Fibroblast of the aortic adventitia (primary cell): ENCODE measurements around the gene RABGAP1L. TPM values are rescaled to one million over a fixed set of nuclear protein-coding genes. Genes with fewer than 3 reads are reported as not detected.
A peak's percentile ranks its signal among the peaks of the same experiment; 100 is the strongest.

ENCODE experiments used
- DNase-seq: peaks from one replicate; pipeline ENCODE4 v3.0.0-alpha.2; 2010; ENCODE audit warnings: low read depth
- H3K4me3 ChIP-seq: 2 replicates; pipeline ENCODE4 v1.5.1; 2011; ENCODE audit warnings: low read depth, mild to moderate bottlenecking, control low read depth, low read length, moderate library complexity
- total RNA-seq: library from RNA; depleted of rRNA; stranded (reverse); fragments of >200 nt; gene quantifications from 2 replicates; pipeline ENCODE4 v1.2.3, GENCODE V29; 2012; ENCODE audit warnings: low replicate concordance
- TF ChIP-seq, protein P1 (sequence below): IDR thresholded peaks from 2 replicates; pipeline ENCODE4 v1.5.1; 2011; ENCODE audit warnings: mild to moderate bottlenecking, low read length, control low read depth, inconsistent platforms; ENCODE audit not compliant: insufficient read depth

RABGAP1L gene
- total RNA-seq, 1 donor: 39.9 TPM

GRCh38 chr1:174968750-174969244 is 809.5 kb downstream of the RABGAP1L start:
- peak; percentile 46 for DNase-seq
- TF ChIP-seq, protein P1, sequence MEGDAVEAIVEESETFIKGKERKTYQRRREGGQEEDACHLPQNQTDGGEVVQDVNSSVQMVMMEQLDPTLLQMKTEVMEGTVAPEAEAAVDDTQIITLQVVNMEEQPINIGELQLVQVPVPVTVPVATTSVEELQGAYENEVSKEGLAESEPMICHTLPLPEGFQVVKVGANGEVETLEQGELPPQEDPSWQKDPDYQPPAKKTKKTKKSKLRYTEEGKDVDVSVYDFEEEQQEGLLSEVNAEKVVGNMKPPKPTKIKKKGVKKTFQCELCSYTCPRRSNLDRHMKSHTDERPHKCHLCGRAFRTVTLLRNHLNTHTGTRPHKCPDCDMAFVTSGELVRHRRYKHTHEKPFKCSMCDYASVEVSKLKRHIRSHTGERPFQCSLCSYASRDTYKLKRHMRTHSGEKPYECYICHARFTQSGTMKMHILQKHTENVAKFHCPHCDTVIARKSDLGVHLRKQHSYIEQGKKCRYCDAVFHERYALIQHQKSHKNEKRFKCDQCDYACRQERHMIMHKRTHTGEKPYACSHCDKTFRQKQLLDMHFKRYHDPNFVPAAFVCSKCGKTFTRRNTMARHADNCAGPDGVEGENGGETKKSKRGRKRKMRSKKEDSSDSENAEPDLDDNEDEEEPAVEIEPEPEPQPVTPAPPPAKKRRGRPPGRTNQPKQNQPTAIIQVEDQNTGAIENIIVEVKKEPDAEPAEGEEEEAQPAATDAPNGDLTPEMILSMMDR: no peak
- no peak overlapping the region for H3K4me3 ChIP-seq

DNA sequence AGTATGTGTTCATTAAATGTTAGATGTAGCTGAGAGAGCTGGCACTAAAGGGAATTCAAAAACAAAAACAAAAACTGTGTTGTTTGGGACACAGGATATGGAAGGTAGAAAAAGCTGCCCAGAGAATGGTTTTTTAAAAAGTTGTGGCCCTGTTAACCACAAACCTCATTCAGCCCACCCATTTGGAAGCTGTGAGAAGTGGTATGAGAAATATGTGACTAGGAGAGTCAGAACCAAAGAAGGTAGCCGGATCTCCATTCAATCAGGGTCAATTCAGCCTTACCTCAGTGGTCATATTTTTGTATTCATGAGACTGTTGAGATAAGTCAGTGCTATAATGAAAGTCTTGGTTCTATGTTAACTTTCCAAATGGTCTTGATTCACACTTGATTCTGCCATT is 810.7 kb downstream of the RABGAP1L start:
- H3K4me3 ChIP-seq: no peak overlapping the region
- TF ChIP-seq, protein P1: no peak
- DNase-seq: no peak

DNA sequence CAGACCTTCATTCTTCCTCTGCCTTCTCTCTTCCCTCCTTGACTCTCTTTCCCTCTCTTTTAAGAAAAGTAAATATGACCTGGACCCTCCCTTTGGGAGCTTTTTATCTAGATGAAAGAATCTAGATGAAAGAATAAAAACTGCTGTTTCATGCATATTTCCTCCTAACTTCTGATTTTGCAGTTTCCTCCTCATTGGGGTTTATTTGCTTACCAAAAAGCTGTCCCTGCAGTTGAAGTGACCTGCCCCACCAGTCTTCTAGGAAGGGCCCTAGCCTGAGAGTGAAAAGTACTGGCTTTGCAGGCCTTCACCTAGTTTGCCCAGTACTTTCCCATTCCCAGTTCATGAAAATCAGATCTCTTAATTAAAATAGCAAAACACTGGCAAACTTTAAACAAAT is 812.1 kb downstream of the RABGAP1L start:
- TF ChIP-seq, protein P1: no peak
- DNase-seq: no peak
- no peak overlapping the region for H3K4me3 ChIP-seq

DNA sequence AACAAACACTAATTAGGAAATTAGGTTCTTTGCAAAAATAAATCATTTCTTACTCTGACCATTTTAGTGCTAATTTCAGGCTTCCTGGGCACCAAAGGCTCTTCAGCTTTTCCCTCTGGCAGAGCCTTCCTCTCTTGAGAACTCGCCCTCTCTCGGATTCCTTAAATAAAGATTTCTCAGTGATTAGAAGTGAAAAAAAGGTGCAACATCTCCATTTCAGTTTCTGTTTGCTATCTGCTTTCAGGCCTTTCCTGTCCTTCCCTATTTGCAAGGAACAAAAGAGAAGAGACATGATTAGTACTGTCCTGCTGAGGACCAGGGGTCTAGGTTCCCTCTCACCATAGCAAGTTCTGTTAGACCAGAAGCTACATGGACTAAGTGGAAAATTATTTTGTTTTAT is 812.6 kb downstream of the RABGAP1L start:
- H3K4me3 ChIP-seq: no peak overlapping the region
- no peak for DNase-seq
- TF ChIP-seq, protein P1: no peak

DNA sequence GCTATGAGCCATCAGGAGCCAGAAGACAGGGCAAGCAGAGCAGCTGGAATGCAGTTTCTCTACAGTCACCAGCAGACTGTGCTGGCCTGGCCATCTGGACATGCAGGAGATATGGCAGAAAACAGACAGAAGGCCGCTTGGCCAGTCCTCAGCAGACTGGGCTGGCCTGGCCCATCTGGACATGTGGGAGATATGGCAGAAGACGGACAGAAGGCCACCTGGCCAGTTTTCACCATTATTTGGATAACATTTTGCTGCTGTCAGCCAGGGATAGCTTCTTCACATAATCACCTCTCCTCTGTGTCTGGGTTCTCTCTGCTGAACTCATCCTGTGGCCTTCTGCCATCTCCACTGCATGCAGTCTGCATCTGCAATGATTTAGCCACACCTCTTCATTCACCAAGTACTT is 815.4 kb downstream of the RABGAP1L start:
- TF ChIP-seq, protein P1: no peak
- H3K4me3 ChIP-seq: no peak overlapping the region
- DNase-seq: no peak

DNA sequence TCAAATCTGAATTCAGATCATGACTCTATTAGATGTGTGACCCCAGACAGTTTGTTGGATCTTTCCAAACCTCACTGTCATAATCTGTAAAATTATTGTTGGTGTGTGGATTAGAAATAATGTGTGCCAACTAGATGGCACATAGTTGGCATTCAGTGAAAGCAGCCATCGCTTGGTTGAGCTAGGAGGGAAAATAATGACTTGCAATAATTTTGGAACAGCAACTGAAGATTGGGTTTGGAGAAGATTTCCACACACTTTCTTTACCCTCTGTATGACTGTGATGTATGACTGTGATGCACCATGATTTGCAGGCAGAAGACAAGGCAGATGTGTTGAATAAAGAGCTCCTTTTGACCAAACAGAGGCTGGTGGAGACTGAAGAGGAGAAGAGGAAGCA is 816.4 kb downstream of the RABGAP1L start:
- DNase-seq: no peak
- TF ChIP-seq, protein P1: no peak
- H3K4me3 ChIP-seq: no peak overlapping the region

DNA sequence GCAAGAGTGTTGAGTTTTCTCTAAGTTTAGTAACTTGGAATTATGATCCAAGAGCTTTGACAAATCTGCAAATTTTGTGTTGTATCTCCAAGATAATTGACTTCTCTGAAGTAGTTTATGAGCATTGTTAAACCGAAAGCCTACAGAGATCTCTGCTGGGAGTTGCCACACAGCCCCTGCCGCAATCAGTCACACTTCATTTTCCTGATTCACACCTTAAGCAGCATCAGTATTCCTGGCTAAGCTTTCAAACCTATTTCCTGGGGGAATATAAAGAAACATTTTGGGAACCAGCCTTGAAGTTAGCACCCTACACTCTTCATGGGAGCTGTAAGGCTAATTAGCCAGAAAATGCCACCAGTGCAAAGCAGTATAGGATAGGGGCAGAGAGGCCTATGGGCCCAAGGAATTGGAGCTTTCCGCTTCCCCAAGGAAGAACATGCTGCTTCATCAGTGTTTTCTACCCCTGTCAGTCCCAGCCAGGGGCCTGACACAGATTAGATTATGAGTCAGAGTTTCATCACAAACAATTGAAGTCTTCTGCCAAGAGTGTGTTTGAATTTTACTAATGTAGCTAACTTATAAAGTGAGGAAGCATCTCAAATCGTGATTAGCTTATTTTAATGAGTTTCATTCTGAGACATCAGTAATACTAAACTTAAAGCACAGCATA is 817.3 kb downstream of the RABGAP1L start:
- no peak overlapping the region for H3K4me3 ChIP-seq
- TF ChIP-seq, protein P1: no peak
- peak; percentile 49 for DNase-seq
